Keratinocyte (primary cell): ENCODE measurements around the gene MMP24. TPM values are rescaled to one million over a fixed set of nuclear protein-coding genes. Genes with fewer than 3 reads are reported as not detected.

ENCODE experiments used
- DNase-seq: peaks from one replicate; pipeline ENCODE4 v3.0.0-alpha.2; 2011; ENCODE audit warnings: low read depth, missing footprints, low spot score
- FAIRE-seq: peaks from 2 replicates; lab custom pipeline; 2011; peaks lifted over from hg19 to GRCh38; lab: Jason Lieb, UNC
- H2AFZ ChIP-seq: 2 replicates; pipeline ENCODE4 v1.6.0; 2012; ENCODE audit warnings: low read length, control low read depth, inconsistent platforms; ENCODE audit not compliant: control insufficient read depth
- H3K27ac ChIP-seq: 2 replicates; pipeline ENCODE4 v1.5.1; 2011; ENCODE audit warnings: low read length; ENCODE audit not compliant: control insufficient read depth, insufficient read depth
- H3K27me3 ChIP-seq: 3 replicates; pipeline ENCODE4 v1.6.0; 2011; ENCODE audit warnings: low read length; ENCODE audit not compliant: control insufficient read depth, insufficient read depth; ENCODE audit errors: extremely low read depth
- H3K36me3 ChIP-seq, 2 experiments: 2 replicates in 1 of 2; 3 replicates in 1 of 2; pipeline ENCODE4 v1.5.1; 2011; ENCODE audit warnings: low read length in 2 of 2, mild to moderate bottlenecking in 1 of 2; ENCODE audit not compliant: control insufficient read depth in 2 of 2, insufficient read depth in 2 of 2; ENCODE audit errors: extremely low read depth in 1 of 2
- H3K4me1 ChIP-seq: 3 replicates; pipeline ENCODE4 v1.5.1; 2011; ENCODE audit warnings: low read length; ENCODE audit not compliant: control insufficient read depth, insufficient read depth; ENCODE audit errors: extremely low read depth
- H3K4me2 ChIP-seq: 3 replicates; pipeline ENCODE4 v1.6.0; 2011; ENCODE audit warnings: low read depth, low read length; ENCODE audit not compliant: control insufficient read depth, insufficient read depth; ENCODE audit errors: extremely low read depth
- H3K4me3 ChIP-seq, 3 experiments: fragments of 200-600 bp in 1 of 3; sonication (generic) in 1 of 3; 2 replicates in 2 of 3; 3 replicates in 1 of 3; pipeline ENCODE4 v1.5.1; 2011 to 2016; ENCODE audit warnings: low read length in 3 of 3, mild to moderate bottlenecking in 3 of 3, control low read depth in 2 of 3, inconsistent platforms in 1 of 3, low read depth in 1 of 3, mixed read lengths in 1 of 3, mixed run types in 1 of 3, moderate library complexity in 1 of 3; ENCODE audit not compliant: control insufficient read depth in 2 of 3, insufficient read depth in 2 of 3; ENCODE audit errors: extremely low read depth in 1 of 3
- H3K79me2 ChIP-seq: 2 replicates; pipeline ENCODE4 v1.6.0; 2012; ENCODE audit warnings: low read length; ENCODE audit not compliant: control insufficient read depth, insufficient read depth
- H3K9ac ChIP-seq: 3 replicates; pipeline ENCODE4 v1.6.0; 2011; ENCODE audit warnings: low read length; ENCODE audit not compliant: control insufficient read depth, insufficient read depth; ENCODE audit errors: extremely low read depth
- H3K9me1 ChIP-seq: 3 replicates; pipeline ENCODE4 v1.6.0; 2011; ENCODE audit warnings: low read length; ENCODE audit not compliant: control insufficient read depth, insufficient read depth; ENCODE audit errors: extremely low read depth
- H3K9me3 ChIP-seq: 2 replicates; pipeline ENCODE4 v1.5.1; 2012; ENCODE audit warnings: low read depth, low read length; ENCODE audit not compliant: control insufficient read depth
- H4K20me1 ChIP-seq: 3 replicates; pipeline ENCODE4 v1.6.0; 2011; ENCODE audit warnings: low read length; ENCODE audit not compliant: control insufficient read depth, insufficient read depth; ENCODE audit errors: extremely low read depth
- EZH2 ChIP-seq: IDR thresholded peaks from one replicate; pipeline ENCODE4 v1.6.1; 2012; ENCODE audit warnings: inconsistent platforms, mild to moderate bottlenecking, low read length, moderate library complexity
- dilution Hi-C: fragments of 300-500 bp; cut with MboI; formaldehyde crosslinking; loops from one replicate; pipeline ENCODE4 v1.7.0; 2020; ENCODE audit warnings: low sequenced_read_pairs; ENCODE audit not compliant: extremely low pct_ligation_motif_present
- polyA plus RNA-seq, 5 experiments: library from polyadenylated mRNA; depleted of rRNA in 3 of 5; stranded (reverse) in 3 of 5; stranded (forward) in 1 of 5; unstranded in 1 of 5; fragments of >200 nt; gene quantifications; 1 replicate in 1 of 5; 2 replicates in 3 of 5; 3 replicates in 1 of 5; pipeline versions ENCODE4 v1.2.1 to v1.2.3, GENCODE V29; 2011 to 2012; ENCODE audit warnings: missing spikeins in 2 of 5, low read depth in 1 of 5, low replicate concordance in 1 of 5
- TF ChIP-seq, protein P1 (sequence below), 3 experiments: IDR thresholded peaks in 1 of 3; conservative IDR thresholded peaks in 1 of 3; optimal IDR thresholded peaks in 1 of 3; 2 replicates in 2 of 3; 3 replicates in 1 of 3; pipeline versions ENCODE3 to v1.5.1; 2011; ENCODE audit warnings: low read length in 3 of 3, mild to moderate bottlenecking in 3 of 3, moderate library complexity in 2 of 3, control low read depth in 1 of 3, inconsistent platforms in 1 of 3; ENCODE audit not compliant: insufficient read depth in 2 of 3; ENCODE audit errors: extremely low read depth in 1 of 3

Gene MMP24
- polyA plus RNA-seq, 1 donor (not counting 4 experiments of a cell fraction or from before 2014, with no cell fraction given) = not detected

DNA sequence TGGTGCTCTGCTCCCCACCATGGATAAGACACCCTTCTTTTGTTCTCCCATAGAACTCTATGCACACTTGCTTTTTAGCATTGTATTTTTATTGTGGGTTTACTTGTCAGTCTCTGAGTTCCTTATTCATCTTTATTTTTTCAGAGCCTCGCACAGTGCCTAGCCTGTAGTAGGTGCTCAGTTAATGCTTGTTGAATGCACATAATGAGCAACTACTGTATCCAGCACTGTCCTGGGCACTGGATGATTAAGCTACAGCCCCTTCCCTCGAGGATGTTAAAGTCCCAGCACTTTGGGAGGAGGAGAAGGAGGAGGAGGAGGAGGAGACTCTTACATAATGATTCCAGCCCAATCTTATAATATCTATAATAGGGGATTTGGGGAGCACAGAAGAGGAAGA is 16.8 kb downstream of the MMP24 start:
- Histone ChIP-seq H3K4me3 (no peak overlapping the region), H2AFZ (no peak overlapping the region), H3K27ac (no peak overlapping the region), H3K9me1 (no peaks in the 10 kb centered on the region), H3K4me2 (no peak overlapping the region), H3K9ac (no peak overlapping the region), H3K9me3 (no peaks in the 10 kb centered on the region), H3K79me2 (no peaks in the 10 kb centered on the region), H4K20me1 (no peaks in the 10 kb centered on the region), H3K36me3 (no peaks in the 10 kb centered on the region), H3K27me3 (peaks cover 10% of the 10 kb centered on the region), H3K4me1 (no peaks in the 10 kb centered on the region)
- FAIRE-seq (no peak), DNase-seq (no peak)
- no peak for TF ChIP-seq EZH2
- TF ChIP-seq, protein P1, sequence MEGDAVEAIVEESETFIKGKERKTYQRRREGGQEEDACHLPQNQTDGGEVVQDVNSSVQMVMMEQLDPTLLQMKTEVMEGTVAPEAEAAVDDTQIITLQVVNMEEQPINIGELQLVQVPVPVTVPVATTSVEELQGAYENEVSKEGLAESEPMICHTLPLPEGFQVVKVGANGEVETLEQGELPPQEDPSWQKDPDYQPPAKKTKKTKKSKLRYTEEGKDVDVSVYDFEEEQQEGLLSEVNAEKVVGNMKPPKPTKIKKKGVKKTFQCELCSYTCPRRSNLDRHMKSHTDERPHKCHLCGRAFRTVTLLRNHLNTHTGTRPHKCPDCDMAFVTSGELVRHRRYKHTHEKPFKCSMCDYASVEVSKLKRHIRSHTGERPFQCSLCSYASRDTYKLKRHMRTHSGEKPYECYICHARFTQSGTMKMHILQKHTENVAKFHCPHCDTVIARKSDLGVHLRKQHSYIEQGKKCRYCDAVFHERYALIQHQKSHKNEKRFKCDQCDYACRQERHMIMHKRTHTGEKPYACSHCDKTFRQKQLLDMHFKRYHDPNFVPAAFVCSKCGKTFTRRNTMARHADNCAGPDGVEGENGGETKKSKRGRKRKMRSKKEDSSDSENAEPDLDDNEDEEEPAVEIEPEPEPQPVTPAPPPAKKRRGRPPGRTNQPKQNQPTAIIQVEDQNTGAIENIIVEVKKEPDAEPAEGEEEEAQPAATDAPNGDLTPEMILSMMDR (optimal IDR thresholded peaks at IDR 0.05 in 1 of 3, IDR thresholded peaks at IDR 0.05 in 1 of 3, conservative IDR thresholded peaks at IDR 0.05 in 1 of 3; ENCODE audit: extremely low read depth in 1 of 3, insufficient read depth in 2 of 3, low read length in 3 of 3) = no peak
- dilution Hi-C loops = no loop called here

DNA sequence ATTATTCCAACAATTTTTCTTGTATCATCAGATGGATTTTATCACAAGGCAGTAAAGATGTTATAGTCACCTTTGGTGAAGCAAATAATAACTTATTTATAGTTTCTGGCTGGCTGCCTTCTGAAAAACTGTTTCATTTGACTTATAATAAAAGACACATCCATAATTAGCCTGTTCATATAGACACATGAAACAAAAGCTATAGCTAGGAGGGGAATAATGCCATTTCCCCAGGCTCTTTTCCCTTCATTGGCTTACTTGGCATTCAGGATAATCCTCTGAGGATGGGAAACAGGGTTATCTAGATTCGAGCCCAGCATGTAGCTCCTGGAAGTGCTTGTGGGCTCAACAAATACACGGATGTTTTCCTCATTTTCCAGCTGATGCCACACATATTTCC is 17.5 kb downstream of the MMP24 start:
- dilution Hi-C loops = no loop called here
- Histone ChIP-seq H3K9me1 (no peaks in the 10 kb centered on the region), H3K4me1 (no peaks in the 10 kb centered on the region), H3K4me2 (no peak overlapping the region), H3K27me3 (peaks cover 10% of the 10 kb centered on the region), H3K36me3 (no peaks in the 10 kb centered on the region), H3K9me3 (no peaks in the 10 kb centered on the region), H3K9ac (no peak overlapping the region), H3K27ac (no peak overlapping the region), H3K79me2 (no peaks in the 10 kb centered on the region), H3K4me3 (no peak overlapping the region), H2AFZ (no peak overlapping the region), H4K20me1 (no peaks in the 10 kb centered on the region)
- DNase-seq (no peak), FAIRE-seq (no peak)
- TF ChIP-seq EZH2 = no peak
- TF ChIP-seq, protein P1 (optimal IDR thresholded peaks at IDR 0.05 in 1 of 3, IDR thresholded peaks at IDR 0.05 in 1 of 3, conservative IDR thresholded peaks at IDR 0.05 in 1 of 3; ENCODE audit: extremely low read depth in 1 of 3, insufficient read depth in 2 of 3, low read length in 3 of 3) = no peak
